Dedifferentiated amniotic fluid mesenchymal stem cell (primary cell): ENCODE measurements around the gene GGA3.

ENCODE experiments used
- DNase-seq: peaks from one replicate; pipeline ENCODE4 v3.0.0-alpha.2; 2016; ENCODE audit errors: extremely low spot score

Gene GGA3

GRCh38 chr17:75245011-75245410 is 16.4 kb downstream of the GGA3 start:
- no peak for DNase-seq

- no peak for DNase-seq
Observed at GRCh38 chr17:75244133-75244866, 17.1 kb downstream of the GGA3 start.

GRCh38 chr17:75242461-75243042 is 18.9 kb downstream of the GGA3 start:
- DNase-seq = no peak

- DNase-seq = no peak
Observed at GRCh38 chr17:75241996-75242460, 19.4 kb downstream of the GGA3 start.

GRCh38 chr17:75241502-75241901 is 19.9 kb downstream of the GGA3 start:
- DNase-seq = no peak

- DNase-seq = no peak
Observed at GRCh38 chr17:75241143-75241430, 20.3 kb downstream of the GGA3 start.

GRCh38 chr17:75240394-75241142 is 20.8 kb downstream of the GGA3 start:
- DNase-seq = no peak

GRCh38 chr17:75239778-75240393 is 21.5 kb downstream of the GGA3 start:
- DNase-seq = no peak

- DNase-seq = no peak
Observed at GRCh38 chr17:75239214-75239613, 22.2 kb downstream of the GGA3 start.

GRCh38 chr17:75238684-75239191 is 22.7 kb downstream of the GGA3 start:
- peak; percentile 43 for DNase-seq

- no peak for DNase-seq
Observed at GRCh38 chr17:75238020-75238580, 23.3 kb downstream of the GGA3 start.

- no peak for DNase-seq
Observed at GRCh38 chr17:75237100-75238014, 24.0 kb downstream of the GGA3 start.

GRCh38 chr17:75232786-75233185 is 28.6 kb downstream of the GGA3 start:
- DNase-seq = no peak

- DNase-seq = no peak
Observed at GRCh38 chr17:75231741-75232464, 29.5 kb downstream of the GGA3 start.

GRCh38 chr17:75231071-75231470 is 30.3 kb downstream of the GGA3 start:
- DNase-seq = no peak

- DNase-seq = no peak
Observed at GRCh38 chr17:75228847-75229246, 32.6 kb downstream of the GGA3 start.

GRCh38 chr17:75228305-75228704 is 33.1 kb downstream of the GGA3 start:
- DNase-seq = no peak

- no peak for DNase-seq
Observed at GRCh38 chr17:75227729-75228128, 33.7 kb downstream of the GGA3 start.

- DNase-seq = no peak
Observed at GRCh38 chr17:75225016-75225415, 36.4 kb downstream of the GGA3 start.

GRCh38 chr17:75219815-75220214 is 41.6 kb downstream of the GGA3 start:
- DNase-seq = no peak
